A549 (cell line): ENCODE results near the gene FOXP1.

ENCODE experiments used
- BCL3 ChIP-seq: fragments of >200 bp; sonication (Bioruptor Twin); formaldehyde crosslinking; IDR thresholded peaks from 3 replicates; pipeline ENCODE4 v1.6.1; 2016
- CTCF ChIP-seq: fragments of >200 bp; sonication (Bioruptor Twin); formaldehyde crosslinking; IDR thresholded peaks from 3 replicates; pipeline ENCODE4 v1.5.1; 2016
- EP300 ChIP-seq, 2 experiments: fragments of >200 bp; sonication (Bioruptor Twin); formaldehyde crosslinking; IDR thresholded peaks; 2 replicates in 1 of 2; 3 replicates in 1 of 2; pipeline ENCODE4 v1.6.1; 2016 to 2017
- FOSL2 ChIP-seq, 2 experiments: fragments of 450-650 bp in 1 of 2; fragments of >200 bp in 1 of 2; sonication (Bioruptor Twin) in 1 of 2; formaldehyde crosslinking; IDR thresholded peaks; 2 replicates each; pipeline versions ENCODE4 v1.5.0 to v1.6.1; 2016 to 2020; ENCODE audit warnings: mild to moderate bottlenecking in 1 of 2, moderate library complexity in 1 of 2
- MAFK ChIP-seq: fragments of 450-650 bp; IDR thresholded peaks from 2 replicates; pipeline ENCODE4 v1.6.1; 2014; ENCODE audit not compliant: partially characterized antibody
- POLR2A ChIP-seq: IDR thresholded peaks from 2 replicates; pipeline ENCODE4 v1.6.1; 2012; ENCODE audit warnings: mild to moderate bottlenecking, low read length
- RAD21 ChIP-seq, 2 experiments: fragments of >200 bp in 1 of 2; sonication (Bioruptor Twin) in 1 of 2; formaldehyde crosslinking in 1 of 2; IDR thresholded peaks in 1 of 2; conservative IDR thresholded peaks in 1 of 2; 2 replicates in 1 of 2; 3 replicates in 1 of 2; pipeline ENCODE4 v1.6.1; 2012 to 2018; ENCODE audit warnings: inconsistent platforms in 1 of 2
- SMC3 ChIP-seq: fragments of >200 bp; sonication (Bioruptor Twin); formaldehyde crosslinking; IDR thresholded peaks from 3 replicates; pipeline ENCODE4 v1.6.1; 2018; ENCODE audit warnings: inconsistent platforms

- no peak for TF ChIP-seq CTCF
- no peak for TF ChIP-seq RAD21 (conservative IDR thresholded peaks at IDR 0.05 in 1 of 2, IDR thresholded peaks at IDR 0.05 in 1 of 2)
- no peak for TF ChIP-seq MAFK
- TF ChIP-seq BCL3: no peak
- no peak for TF ChIP-seq FOSL2 (IDR thresholded peaks at IDR 0.05)
- no peak for TF ChIP-seq FOSL2 (CRISPR knock-in tag; IDR thresholded peaks at IDR 0.05)
- TF ChIP-seq POLR2A: no peak
- no peak for TF ChIP-seq SMC3
- no peak for TF ChIP-seq EP300 (IDR thresholded peaks at IDR 0.05)
Observed at GRCh38 chr3:71056327-71056726, 527.2 kb downstream of the FOXP1 start.
